ENCODE data around the gene PIGT.

GRCh38 chr20:45467861-45468260, 51.9 kb downstream of the PIGT start:
- TF ChIP-seq POLR2AphosphoS5 (IDR thresholded peaks at IDR 0.05; ENCODE audit: low read depth, low read length): no peak
- no peak for TF ChIP-seq POLR2A (IDR thresholded peaks at IDR 0.05; ENCODE audit: low read depth, low read length)
- no peak for TF ChIP-seq TAF1 (IDR thresholded peaks at IDR 0.05; ENCODE audit: borderline replicate concordance, low read depth, low read length)
